GM12801 (cell line): ENCODE measurements around the gene TUFT1.

ENCODE experiments used
- TF ChIP-seq, protein P1 (sequence below): IDR thresholded peaks from one replicate; pipeline ENCODE4 v1.5.1; 2011; ENCODE audit warnings: control low read depth; ENCODE audit not compliant: insufficient read length; ENCODE audit errors: extremely low read depth

TUFT1 gene

GRCh38 chr1:151541752-151542151 is 1.6 kb downstream of the TUFT1 start:
- TF ChIP-seq, protein P1, sequence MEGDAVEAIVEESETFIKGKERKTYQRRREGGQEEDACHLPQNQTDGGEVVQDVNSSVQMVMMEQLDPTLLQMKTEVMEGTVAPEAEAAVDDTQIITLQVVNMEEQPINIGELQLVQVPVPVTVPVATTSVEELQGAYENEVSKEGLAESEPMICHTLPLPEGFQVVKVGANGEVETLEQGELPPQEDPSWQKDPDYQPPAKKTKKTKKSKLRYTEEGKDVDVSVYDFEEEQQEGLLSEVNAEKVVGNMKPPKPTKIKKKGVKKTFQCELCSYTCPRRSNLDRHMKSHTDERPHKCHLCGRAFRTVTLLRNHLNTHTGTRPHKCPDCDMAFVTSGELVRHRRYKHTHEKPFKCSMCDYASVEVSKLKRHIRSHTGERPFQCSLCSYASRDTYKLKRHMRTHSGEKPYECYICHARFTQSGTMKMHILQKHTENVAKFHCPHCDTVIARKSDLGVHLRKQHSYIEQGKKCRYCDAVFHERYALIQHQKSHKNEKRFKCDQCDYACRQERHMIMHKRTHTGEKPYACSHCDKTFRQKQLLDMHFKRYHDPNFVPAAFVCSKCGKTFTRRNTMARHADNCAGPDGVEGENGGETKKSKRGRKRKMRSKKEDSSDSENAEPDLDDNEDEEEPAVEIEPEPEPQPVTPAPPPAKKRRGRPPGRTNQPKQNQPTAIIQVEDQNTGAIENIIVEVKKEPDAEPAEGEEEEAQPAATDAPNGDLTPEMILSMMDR: no peak

DNA sequence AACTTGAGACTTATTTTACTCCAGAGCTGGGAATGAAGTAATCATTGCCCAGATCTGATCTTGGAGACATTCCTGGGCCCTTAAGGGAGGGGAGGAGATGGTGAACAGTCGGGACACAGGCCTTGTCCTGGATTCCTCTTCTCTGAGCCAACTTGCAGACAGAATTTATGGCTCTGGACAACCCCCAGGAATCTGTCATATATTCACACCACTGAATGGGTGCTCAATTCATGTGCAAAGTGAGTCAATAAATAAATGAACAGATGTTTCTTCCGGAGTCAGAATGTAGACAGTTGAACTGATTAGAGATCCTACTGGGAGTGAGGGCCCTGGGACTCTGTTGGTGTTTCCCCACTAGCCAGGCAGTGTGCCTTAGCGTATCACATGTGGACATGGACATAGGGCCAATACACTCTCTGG is 2.6 kb downstream of the TUFT1 start:
- TF ChIP-seq, protein P1: no peak

DNA sequence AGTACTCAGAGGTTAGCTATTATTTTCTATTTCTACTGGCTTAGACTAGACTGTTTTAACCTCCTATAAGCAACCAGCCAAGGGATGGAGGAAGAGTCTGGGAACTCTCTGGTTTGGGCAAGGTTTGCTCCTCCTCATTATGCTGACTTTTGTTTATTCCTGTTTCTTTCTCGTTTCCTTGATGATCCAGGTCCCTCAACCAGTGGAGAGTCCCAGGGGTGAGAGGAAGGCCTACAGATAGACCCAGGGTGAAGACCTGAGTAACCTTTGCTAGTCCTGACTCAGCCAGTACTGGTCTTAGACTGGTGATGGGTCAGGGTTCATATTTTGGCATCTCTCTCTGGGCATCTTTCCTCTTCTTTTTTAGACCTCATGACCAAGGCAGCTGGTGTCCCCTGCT is 5.4 kb downstream of the TUFT1 start:
- TF ChIP-seq, protein P1: no peak

DNA sequence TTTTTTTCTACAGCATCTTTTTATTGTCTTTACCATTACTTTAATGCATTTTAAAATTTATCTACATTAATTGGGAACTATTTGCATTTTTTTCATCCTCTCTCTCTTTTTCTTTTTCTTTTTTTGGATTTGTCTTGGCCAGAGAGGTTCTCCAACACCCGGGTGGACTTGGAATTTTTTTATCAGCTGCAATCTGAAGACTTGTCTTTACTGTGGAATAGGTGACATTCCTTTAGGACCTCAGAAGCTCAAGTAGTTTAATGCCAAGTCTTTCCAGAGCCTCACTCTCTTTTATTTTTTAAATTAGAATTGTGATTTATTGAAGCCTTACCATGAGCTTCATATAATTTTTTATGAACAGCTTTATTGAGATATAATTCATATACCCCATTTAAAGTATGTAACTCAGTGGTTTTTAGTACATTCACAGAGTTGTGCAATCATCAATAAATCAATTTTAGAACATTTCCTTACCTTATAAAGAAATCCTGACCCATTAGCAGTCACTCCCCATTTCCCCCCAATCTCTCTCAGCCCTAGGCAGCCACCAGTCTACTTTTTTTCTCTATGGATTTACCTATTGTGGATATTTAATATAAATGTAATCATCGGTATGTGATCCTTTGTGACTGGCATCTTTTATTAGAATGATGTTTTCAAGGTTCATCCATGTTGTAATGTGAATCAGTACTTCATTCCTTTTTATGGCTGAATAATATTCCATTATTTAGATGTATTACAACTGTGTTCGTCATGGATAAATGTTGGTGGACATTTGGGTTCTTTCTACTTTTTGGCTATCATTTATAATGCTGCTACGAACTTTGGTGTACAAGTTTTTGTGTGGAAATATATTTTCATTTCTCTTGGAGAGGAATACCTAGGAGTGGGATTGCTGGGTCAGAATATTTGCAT is 6.2 kb downstream of the TUFT1 start:
- TF ChIP-seq, protein P1: no peak

- TF ChIP-seq, protein P1: no peak
Measured at GRCh38 chr1:151547119-151547899, 7.2 kb downstream of the TUFT1 start.

- TF ChIP-seq, protein P1: no peak
Measured at GRCh38 chr1:151547900-151548230, 7.8 kb downstream of the TUFT1 start.

DNA sequence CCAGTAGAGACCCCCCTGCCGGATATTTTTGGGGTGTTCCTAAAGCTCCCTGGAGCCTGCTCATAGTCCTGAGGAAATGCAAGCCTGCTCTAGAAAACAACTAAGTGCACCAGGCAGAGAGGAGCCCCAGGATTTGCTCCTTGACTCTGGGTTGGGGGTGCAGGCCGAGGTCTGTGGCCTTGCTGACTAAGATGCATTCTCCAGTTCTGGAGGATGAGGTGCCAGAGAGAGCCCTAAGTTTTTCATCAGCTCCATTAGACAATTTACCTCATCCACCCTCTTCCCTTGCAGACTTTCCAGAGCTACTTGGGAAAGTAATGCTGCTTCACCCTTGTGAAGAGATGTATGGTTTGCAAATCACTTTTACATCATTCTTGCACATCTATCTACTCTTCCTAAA is 9.1 kb downstream of the TUFT1 start:
- TF ChIP-seq, protein P1: no peak
